NCI-H146 treated with DMSO at 0.1 percent for 48 hours (cell line): ENCODE measurements around the gene SLC29A2.
"Not testable (repeated sequence)": the region's sequence is repeated elsewhere in the genome, so short reads cannot be mapped to it uniquely, and the experiment has no call there.

ENCODE experiments used
- DNase-seq: peaks from one replicate; lab custom pipeline; 2025; ENCODE audit not compliant: unreplicated experiment; lab: John Stamatoyannopoulos, UW

Gene SLC29A2

DNA sequence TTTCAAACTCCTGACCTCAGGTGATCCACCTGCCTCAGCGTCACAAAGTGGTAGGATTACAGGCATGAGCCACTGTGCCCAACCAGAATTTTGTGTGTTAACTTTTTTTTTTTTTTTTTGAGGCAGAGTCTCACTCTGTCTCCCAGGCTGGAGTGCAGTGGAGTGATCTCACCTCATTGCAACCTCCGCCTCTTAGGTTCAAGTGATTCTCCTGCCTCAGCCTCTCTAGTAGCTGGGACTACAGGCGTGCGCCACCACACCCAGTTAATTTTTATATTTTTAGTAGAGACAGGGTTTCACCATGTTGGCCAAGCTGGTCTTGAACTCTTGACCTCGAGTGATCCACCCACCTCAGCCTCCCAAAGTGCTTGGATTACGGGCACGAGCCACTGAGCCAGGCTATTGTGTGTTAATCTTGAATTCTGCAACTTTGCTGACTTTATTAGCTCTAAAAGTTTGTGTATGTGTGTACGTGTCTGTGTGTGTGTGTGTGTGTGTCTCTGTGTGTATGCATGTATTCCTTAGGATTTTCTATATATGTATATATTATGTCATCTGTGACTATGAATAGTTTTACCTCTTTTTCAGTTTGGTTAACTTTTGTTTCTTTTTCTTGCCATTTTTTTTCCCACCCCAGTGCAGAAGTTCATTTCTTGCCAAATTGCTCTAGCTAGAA, 20.9 kb downstream of the SLC29A2 start:
- DNase-seq = not testable (repeated sequence)

DNA sequence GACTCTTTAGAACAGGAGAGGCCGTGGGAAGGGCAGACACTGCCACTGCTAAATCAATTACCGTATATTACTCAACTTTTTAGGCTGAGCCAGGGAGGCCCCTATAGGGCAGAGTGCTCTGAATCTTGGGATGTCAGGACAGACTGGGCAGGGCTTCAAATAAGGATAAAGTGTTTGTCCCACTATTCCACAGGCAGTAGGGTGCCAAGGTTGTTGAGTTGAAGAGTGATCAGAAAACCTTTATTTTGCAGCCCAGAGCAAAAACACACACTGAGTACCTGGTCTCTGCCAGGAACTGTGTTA, 22.5 kb downstream of the SLC29A2 start:
- DNase-seq = no peak

GRCh38 chr11:66347425-66348276, 23.9 kb downstream of the SLC29A2 start, which contains the start of gene B4GAT1:
Gene B4GAT1 (minus strand): TSS chr11:66347629. CDS start chr11:66347545, 84 bp downstream.
- peak; percentile 63 for DNase-seq

- no peak for DNase-seq
Measured at GRCh38 chr11:66346476-66347424, 24.8 kb downstream of the SLC29A2 start.

- DNase-seq = no peak
Measured at GRCh38 chr11:66345316-66345649, 26.3 kb downstream of the SLC29A2 start.

GRCh38 chr11:66344550-66345315, 26.8 kb downstream of the SLC29A2 start, which contains the start of gene BRMS1:
Gene BRMS1 (minus strand): TSS chr11:66345104. CDS start chr11:66342234, 2,870 bp downstream.
- peak; percentile 79 for DNase-seq

GRCh38 chr11:66343176-66343575, 28.4 kb downstream of the SLC29A2 start:
- DNase-seq = no peak

DNA sequence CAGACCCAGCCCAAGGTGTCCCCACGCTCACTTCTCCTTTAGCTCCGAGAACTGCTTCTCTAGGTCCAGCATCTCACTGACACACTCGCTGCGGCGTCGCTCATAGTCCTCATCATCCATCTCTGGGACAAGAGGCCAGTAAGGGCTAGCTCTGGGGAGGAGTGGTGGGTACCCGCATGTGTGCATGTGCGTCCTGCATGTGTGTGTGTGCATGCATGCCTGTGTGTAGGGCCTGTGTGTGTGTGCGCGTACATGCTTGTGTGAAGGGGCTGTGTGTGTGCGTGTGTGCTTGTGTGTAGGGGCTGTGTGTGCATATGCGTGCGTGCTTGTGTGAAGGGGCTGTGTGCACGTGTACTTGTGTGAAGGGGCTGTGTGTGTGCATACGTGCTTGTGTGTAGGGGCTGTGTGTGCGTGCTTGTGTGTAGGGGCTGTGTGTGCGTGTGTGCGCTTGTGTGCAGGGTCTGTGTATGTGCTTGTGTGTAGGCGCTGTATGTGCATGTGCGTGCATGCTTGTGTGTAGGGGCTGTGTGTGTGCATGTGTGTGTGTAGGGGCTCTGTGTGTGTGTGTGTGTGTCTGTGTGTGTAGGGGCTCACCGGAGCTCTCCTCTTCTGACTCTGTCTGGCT, 29.9 kb downstream of the SLC29A2 start:
- no peak for DNase-seq

DNA sequence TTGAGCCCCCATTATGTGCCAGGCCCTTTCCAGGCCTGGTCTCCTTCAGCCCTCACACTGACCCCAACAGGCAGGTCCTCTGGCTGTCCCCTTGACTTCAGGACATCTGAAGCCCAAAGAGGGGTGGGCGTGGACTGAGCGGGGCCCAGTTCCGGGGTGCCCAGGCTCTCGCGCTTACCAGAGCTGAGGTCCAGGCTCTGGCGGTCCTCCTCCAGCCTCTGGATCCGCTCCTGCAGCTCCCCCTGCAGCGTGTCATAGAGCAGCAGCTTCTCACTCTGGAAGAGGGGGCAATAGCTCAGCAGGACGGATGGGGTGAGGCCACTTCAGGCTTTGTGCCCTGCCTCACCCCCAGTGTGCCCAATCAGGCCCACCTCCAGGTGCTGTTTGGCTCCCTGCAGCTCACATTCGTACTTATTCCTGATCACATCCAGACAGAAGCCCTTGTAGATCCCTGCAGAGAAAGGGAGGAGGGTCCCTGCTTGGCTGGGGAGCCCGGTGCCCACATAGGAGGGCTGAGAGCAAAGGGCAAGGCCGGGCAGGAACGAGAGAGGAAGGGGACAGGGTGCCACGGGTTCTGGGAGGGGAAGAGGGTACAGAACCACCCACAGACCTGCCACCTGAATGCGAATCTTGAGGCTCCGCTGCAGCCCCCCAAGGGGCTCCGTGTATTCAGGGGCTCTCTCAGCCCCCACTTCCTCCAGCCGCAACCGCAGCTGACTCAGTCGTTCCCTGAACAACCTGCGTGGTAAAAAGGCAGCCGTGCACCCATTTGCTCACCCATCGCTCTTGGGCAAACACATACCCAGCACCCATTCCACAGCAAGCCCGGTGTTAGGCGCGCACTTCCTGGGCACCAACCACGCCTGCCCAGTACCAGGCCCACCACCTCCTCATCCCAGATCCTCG, 30.7 kb downstream of the SLC29A2 start:
- no peak for DNase-seq

GRCh38 chr11:66339686-66340483, 31.7 kb downstream of the SLC29A2 start:
- DNase-seq = no peak

- no peak for DNase-seq
Measured at GRCh38 chr11:66339162-66339675, 32.3 kb downstream of the SLC29A2 start.

DNA sequence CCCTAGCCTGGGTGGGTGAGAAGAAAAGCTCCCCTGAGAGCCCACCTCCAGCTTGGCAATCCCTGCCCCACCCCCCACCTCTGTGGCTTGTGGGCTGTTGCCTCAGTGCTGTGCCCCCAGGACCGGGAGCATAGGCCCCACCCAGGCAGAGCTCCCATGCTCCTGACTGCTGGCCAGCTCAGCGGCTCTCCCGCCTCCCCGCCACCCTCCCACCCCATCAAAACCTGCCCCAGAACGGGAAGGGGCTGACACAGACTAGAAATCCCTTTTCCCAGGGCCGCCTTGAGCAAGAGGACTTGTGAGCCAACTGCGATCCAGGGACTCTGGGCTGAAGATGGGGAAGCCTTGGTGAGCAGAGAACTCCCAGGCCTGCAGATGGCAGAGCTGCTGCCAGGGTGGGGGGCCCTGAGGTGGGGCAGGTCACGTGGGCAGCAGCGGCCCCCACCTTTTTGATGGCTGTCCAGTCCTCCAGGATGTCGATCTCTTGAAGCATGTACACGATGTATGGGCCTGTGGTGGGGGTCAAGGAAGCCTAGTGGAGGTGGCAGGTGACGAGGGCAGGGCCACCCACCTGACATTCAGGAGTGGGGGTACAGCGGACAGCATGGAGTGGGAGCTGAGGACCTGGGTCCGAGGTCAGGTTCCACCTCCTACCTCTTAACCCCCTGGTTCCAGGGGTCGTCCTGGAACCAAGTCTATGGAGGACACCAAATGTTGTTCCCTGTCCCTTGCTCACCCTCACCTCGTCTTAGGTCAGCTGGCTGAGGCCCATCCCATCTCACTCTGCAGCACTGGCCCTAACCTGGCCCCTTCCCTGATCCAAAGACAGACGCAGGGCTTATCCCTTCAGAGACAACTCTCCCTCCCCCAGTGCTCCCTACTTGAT, 33.0 kb downstream of the SLC29A2 start:
- DNase-seq = no peak

GRCh38 chr11:66337103-66337899, 34.3 kb downstream of the SLC29A2 start:
- no peak for DNase-seq

- peak; percentile 5 for DNase-seq
Measured at GRCh38 chr11:66336234-66337102, 35.1 kb downstream of the SLC29A2 start, which contains the start of gene RIN1. Gene RIN1 (minus strand): TSS chr11:66336434. CDS start chr11:66336402, 32 bp downstream.

GRCh38 chr11:66335531-66336233, 35.9 kb downstream of the SLC29A2 start:
- no peak for DNase-seq
